ENCODE measurements around the gene BACH2.

BACH2 gene

GRCh38 chr6:89887452-89888137 is 409.0 kb downstream of the BACH2 start:
- TF ChIP-seq POLR2AphosphoS5 (IDR thresholded peaks at IDR 0.05; ENCODE audit: low read depth, low read length) (no peak), POLR2A (IDR thresholded peaks at IDR 0.05; ENCODE audit: low read depth, low read length) (no peak)
- peak; percentile 20 for DNase-seq (ENCODE audit: insufficient read length)
- no peak for FAIRE-seq

GRCh38 chr6:89886378-89887120 is 410.1 kb downstream of the BACH2 start:
- DNase-seq (ENCODE audit: insufficient read length) (no peak), FAIRE-seq (no peak)
- TF ChIP-seq POLR2AphosphoS5 (IDR thresholded peaks at IDR 0.05; ENCODE audit: low read depth, low read length): no peak
- no peak for TF ChIP-seq TAF1 (IDR thresholded peaks at IDR 0.05; ENCODE audit: borderline replicate concordance, low read depth, low read length)
- TF ChIP-seq POLR2A (IDR thresholded peaks at IDR 0.05; ENCODE audit: low read depth, low read length): no peak

All from GM12892 (cell line).